SU-DHL-6 (cell line): Measurements from ENCODE around the gene KRTAP5-3.

Experiments
- H2AFZ ChIP-seq: fragments of 200-600 bp; sonication (generic); 2 replicates; pipeline ENCODE4 v1.6.1; 2014; ENCODE audit warnings: low read depth, mild to moderate bottlenecking, moderate library complexity, mixed read lengths, antibody characterized with exemption, low read length; ENCODE audit not compliant: severe bottlenecking
- H3F3A ChIP-seq: fragments of 200-600 bp; shearing (Covaris generic); 2 replicates; pipeline ENCODE4 v1.6.0; 2016; ENCODE audit warnings: antibody characterized with exemption, mild to moderate bottlenecking; ENCODE audit not compliant: insufficient read depth
- H3K27ac ChIP-seq: fragments of 200-600 bp; sonication (generic); 2 replicates; pipeline ENCODE4 v1.5.1; 2016; ENCODE audit warnings: low read depth, mild to moderate bottlenecking, low read length, moderate library complexity, mixed read lengths
- H3K27me3 ChIP-seq: fragments of 200-600 bp; sonication (generic), shearing (Covaris generic); 2 replicates; pipeline ENCODE4 v1.6.0; 2014; ENCODE audit warnings: mild to moderate bottlenecking, low read length
- H3K36me3 ChIP-seq: fragments of 200-600 bp; sonication (generic); 2 replicates; pipeline ENCODE4 v1.6.1; 2014; ENCODE audit warnings: mild to moderate bottlenecking, low read length, mixed read lengths
- H3K4me2 ChIP-seq: fragments of 300-600, 200-600 bp; shearing (Covaris generic), sonication (generic); 2 replicates; pipeline ENCODE4 v1.6.0; 2014; ENCODE audit warnings: low read length, low read depth, mild to moderate bottlenecking; ENCODE audit not compliant: poor library complexity, severe bottlenecking
- H3K4me3 ChIP-seq: fragments of 200-600 bp; sonication (generic); 2 replicates; pipeline ENCODE4 v1.5.1; 2014; ENCODE audit warnings: antibody characterized with exemption, low read length, mild to moderate bottlenecking, mixed read lengths; ENCODE audit not compliant: insufficient read depth, poor library complexity, severe bottlenecking
- H3K79me2 ChIP-seq: fragments of 200-600 bp; sonication (generic); 2 replicates; pipeline ENCODE4 v1.6.1; 2014; ENCODE audit warnings: mild to moderate bottlenecking, low read length, moderate library complexity; ENCODE audit not compliant: insufficient read depth
- H3K9ac ChIP-seq: fragments of 200-600 bp; sonication (generic); 2 replicates; pipeline ENCODE4 v1.7.0; 2014; ENCODE audit warnings: mild to moderate bottlenecking, low read length
- H3K9me2 ChIP-seq: fragments of 200-600 bp; sonication (generic); replicated peaks from 2 replicates; pipeline ENCODE4 v1.6.1; 2014; ENCODE audit warnings: low read length; ENCODE audit not compliant: insufficient read depth
- H3K9me3 ChIP-seq: fragments of 200-600 bp; sonication (generic); 2 replicates; pipeline ENCODE4 v1.6.1; 2014; ENCODE audit warnings: low read length, mixed read lengths; ENCODE audit not compliant: insufficient read depth
- H4K20me1 ChIP-seq: fragments of 200-600 bp; sonication (generic); 2 replicates; pipeline ENCODE4 v1.6.1; 2014; ENCODE audit warnings: low read depth, mild to moderate bottlenecking, antibody characterized with exemption, low read length, moderate library complexity, mixed read lengths
- CTCF ChIP-seq: fragments of 200-600 bp; sonication (generic); IDR thresholded peaks from one replicate; pipeline ENCODE4 v1.5.1; 2017; ENCODE audit warnings: antibody characterized with exemption, mild to moderate bottlenecking, low read length, moderate library complexity; ENCODE audit not compliant: insufficient read depth, poor library complexity, severe bottlenecking
- EZH2phosphoT487 ChIP-seq: fragments of 200-600 bp; sonication (generic), shearing (Covaris generic); conservative IDR thresholded peaks from 2 replicates; pipeline ENCODE4 v1.6.1; 2018; ENCODE audit warnings: mild to moderate bottlenecking, antibody characterized with exemption, low read length, moderate library complexity, mixed read lengths

Gene KRTAP5-3

GRCh38 chr11:1636291-1636950 is 28.2 kb upstream of the KRTAP5-3 start:
- TF ChIP-seq CTCF (no peak), EZH2phosphoT487 (no peak)
- H3K27ac ChIP-seq = no peak overlapping the region
- H3K9ac ChIP-seq = no peak overlapping the region
- no peaks in the 10 kb centered on the region for H3K9me3 ChIP-seq
- no peak overlapping the region for H3K4me3 ChIP-seq
- no peaks in the 10 kb centered on the region for H3K79me2 ChIP-seq
- H3F3A ChIP-seq = no peaks in the 10 kb centered on the region
- no peak overlapping the region for H2AFZ ChIP-seq
- H3K9me2 ChIP-seq = no peaks in the 10 kb centered on the region
- no peaks in the 10 kb centered on the region for H3K27me3 ChIP-seq
- no peaks in the 10 kb centered on the region for H3K36me3 ChIP-seq
- H3K4me2 ChIP-seq = no peak overlapping the region
- H4K20me1 ChIP-seq = no peaks in the 10 kb centered on the region

- no peaks in the 10 kb centered on the region for H3K27me3 ChIP-seq
- no peak overlapping the region for H3K4me2 ChIP-seq
- TF ChIP-seq CTCF (no peak), EZH2phosphoT487 (no peak)
- no peaks in the 10 kb centered on the region for H4K20me1 ChIP-seq
- no peak overlapping the region for H3K9ac ChIP-seq
- no peak overlapping the region for H2AFZ ChIP-seq
- H3K9me3 ChIP-seq = no peaks in the 10 kb centered on the region
- H3K9me2 ChIP-seq = no peaks in the 10 kb centered on the region
- H3K36me3 ChIP-seq = no peaks in the 10 kb centered on the region
- no peaks in the 10 kb centered on the region for H3F3A ChIP-seq
- no peaks in the 10 kb centered on the region for H3K79me2 ChIP-seq
- no peak overlapping the region for H3K27ac ChIP-seq
- H3K4me3 ChIP-seq = no peak overlapping the region
These were observed 25.6 kb upstream of the KRTAP5-3 start for GRCh38 chr11:1633864-1634263.

GRCh38 chr11:1632053-1632714 is 23.9 kb upstream of the KRTAP5-3 start:
- no peaks in the 10 kb centered on the region for H3K36me3 ChIP-seq
- no peaks in the 10 kb centered on the region for H3K9me2 ChIP-seq
- H3K4me2 ChIP-seq = no peak overlapping the region
- TF ChIP-seq EZH2phosphoT487 (no peak), CTCF (no peak)
- H3F3A ChIP-seq = no peaks in the 10 kb centered on the region
- no peaks in the 10 kb centered on the region for H3K79me2 ChIP-seq
- no peak overlapping the region for H3K27ac ChIP-seq
- H2AFZ ChIP-seq = no peak overlapping the region
- no peaks in the 10 kb centered on the region for H4K20me1 ChIP-seq
- no peaks in the 10 kb centered on the region for H3K9me3 ChIP-seq
- H3K4me3 ChIP-seq = no peak overlapping the region
- H3K27me3 ChIP-seq = no peaks in the 10 kb centered on the region
- H3K9ac ChIP-seq = no peak overlapping the region
